ENCODE measurements around the gene RANGRF.
A peak's percentile ranks its signal among the peaks of the same experiment; 100 is the strongest.

Gene RANGRF

DNA sequence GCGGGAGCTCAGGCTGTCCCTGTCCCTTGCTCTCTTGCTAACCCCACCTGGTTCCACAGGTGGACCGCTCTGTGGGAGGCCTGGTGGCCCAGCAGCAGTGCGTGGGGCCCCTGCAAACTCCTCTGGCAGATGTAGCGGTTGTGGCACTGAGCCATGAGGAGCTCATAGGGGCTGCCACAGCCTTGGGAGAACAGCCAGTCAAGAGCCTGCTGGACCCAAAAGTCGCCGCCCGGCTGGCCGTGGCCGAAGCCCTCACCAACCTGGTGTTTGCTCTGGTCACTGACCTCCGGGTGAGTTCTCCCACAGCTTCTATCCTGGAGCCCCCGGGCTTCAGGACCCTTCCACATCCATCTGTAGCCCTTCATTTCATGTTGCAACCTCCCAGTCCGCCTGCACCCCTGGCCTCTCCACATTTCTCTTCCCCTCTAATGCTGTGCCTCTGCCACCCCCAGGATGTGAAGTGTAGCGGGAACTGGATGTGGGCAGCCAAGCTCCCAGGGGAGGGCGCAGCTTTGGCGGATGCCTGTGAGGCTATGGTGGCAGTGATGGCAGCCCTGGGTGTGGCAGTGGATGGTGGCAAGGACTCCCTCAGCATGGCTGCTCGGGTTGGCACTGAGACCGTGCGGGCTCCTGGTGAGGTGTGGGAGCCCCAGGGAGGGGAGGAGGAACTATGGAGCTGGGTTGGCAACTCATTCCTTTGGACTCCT lies 23.5 kb upstream of the RANGRF start:
- Mint-ChIP-seq H3K4me3 (no peak overlapping the region), H3K36me3 (ENCODE audit: low read depth) (peaks cover 51% of the 10 kb centered on the region), H3K4me1 (no peaks in the 10 kb centered on the region), H3K27ac (no peak overlapping the region), H3K9me3 (no peaks in the 10 kb centered on the region), H3K27me3 (no peaks in the 10 kb centered on the region)
- ATAC-seq, result no peak
- DNase-seq, result no peak

DNA sequence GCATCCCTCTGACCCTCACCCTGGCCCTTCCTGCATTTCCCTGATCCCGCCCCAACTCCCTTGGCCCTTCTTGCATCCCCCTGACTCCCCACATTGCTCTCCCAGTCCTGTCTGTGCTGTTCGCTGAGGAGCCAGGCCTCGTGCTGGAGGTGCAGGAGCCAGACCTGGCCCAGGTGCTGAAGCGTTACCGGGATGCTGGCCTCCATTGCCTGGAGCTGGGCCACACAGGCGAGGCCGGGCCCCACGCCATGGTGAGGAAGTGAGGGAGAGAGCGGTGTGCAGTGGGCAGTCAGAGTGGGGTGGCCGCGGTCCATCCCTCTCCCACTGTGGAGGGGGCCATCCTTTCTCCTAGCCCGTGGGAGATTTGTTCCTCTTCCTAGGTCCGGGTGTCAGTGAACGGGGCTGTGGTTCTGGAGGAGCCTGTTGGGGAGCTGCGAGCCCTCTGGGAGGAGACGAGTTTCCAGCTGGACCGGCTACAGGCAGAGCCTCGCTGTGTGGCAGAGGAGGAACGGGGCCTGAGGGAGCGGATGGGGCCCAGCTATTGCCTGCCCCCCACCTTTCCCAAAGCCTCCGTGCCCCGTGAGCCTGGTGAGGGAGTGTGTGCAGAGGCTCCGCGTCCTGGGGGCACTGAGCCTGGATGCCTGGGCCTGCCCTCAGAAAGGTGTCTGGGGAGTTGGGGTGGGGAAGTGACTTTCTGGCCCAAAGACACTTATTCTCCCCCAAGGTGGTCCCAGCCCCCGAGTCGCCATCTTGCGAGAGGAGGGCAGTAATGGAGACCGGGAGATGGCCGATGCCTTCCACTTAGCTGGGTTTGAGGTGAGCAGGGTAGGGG lies 21.6 kb upstream of the RANGRF start:
- Mint-ChIP-seq H3K9me3 (no peaks in the 10 kb centered on the region), H3K4me1 (no peaks in the 10 kb centered on the region), H3K27me3 (no peaks in the 10 kb centered on the region), H3K4me3 (no peak overlapping the region), H3K36me3 (ENCODE audit: low read depth) (peaks cover 54% of the 10 kb centered on the region), H3K27ac (no peak overlapping the region)
- ATAC-seq, result no peak
- DNase-seq, result no peak

DNA sequence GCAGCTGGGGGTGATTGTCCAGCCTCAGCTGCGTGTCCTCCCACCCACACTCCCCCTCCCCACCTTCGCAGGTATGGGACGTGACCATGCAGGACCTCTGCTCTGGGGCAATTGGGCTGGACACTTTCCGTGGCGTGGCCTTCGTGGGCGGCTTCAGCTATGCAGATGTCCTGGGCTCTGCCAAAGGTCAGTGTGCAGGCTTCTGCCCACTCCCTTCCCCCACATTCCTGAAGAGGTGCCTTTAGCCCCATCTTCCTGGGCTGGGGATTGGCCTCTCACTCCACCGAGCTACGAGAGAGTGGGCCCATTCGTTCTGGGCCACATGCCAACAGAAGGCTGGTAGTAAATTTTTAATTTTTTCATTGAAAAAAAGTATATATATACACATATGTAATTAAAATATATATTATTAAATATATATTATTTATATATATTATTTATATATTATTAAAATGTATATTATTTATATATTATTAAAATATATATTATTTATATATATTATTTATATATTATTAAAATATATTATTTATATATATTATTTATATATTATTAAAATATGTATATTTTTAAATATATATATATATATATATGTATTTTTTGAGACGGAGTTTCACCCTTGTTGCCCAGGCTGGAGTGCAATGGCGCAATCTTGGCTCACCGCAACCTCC lies 20.9 kb upstream of the RANGRF start:
- no peak overlapping the region for H3K4me3 Mint-ChIP-seq
- no peaks in the 10 kb centered on the region for H3K9me3 Mint-ChIP-seq

DNA sequence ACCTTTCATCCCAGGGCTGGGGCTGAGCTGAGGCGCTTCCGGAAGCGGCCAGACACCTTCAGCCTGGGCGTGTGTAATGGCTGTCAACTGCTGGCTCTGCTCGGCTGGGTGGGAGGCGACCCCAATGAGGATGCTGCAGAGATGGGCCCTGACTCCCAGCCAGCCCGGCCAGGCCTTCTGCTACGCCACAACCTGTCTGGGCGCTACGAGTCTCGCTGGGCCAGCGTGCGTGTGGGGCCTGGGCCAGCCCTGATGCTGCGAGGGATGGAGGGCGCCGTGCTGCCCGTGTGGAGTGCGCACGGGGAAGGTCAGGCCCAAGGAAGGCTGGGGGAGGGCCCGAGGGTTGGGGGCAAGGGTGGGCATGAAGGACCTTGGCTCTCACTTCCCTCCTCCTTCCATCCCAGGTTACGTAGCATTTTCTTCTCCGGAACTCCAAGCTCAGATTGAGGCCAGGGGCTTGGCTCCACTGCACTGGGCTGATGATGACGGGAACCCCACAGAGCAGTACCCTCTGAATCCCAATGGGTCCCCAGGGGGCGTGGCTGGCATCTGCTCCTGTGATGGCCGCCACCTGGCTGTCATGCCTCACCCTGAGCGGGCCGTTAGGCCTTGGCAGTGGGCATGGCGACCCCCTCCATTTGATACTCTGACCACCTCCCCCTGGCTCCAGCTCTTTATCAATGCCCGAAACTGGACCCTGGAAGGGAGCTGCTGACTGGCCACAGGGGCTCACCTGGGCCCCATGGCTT lies 19.7 kb upstream of the RANGRF start:
- ATAC-seq, result no peak
- Mint-ChIP-seq H3K27ac (no peak overlapping the region), H3K27me3 (no peaks in the 10 kb centered on the region), H3K4me3 (no peak overlapping the region), H3K36me3 (ENCODE audit: low read depth) (peaks cover 41% of the 10 kb centered on the region), H3K4me1 (no peaks in the 10 kb centered on the region), H3K9me3 (no peaks in the 10 kb centered on the region)
- DNase-seq, result no peak

More for the DNA sequence above, 20.9 kb upstream of the RANGRF start:
- Mint-ChIP-seq H3K4me1 (no peaks in the 10 kb centered on the region), H3K27ac (no peak overlapping the region), H3K27me3 (no peaks in the 10 kb centered on the region), H3K36me3 (ENCODE audit: low read depth) (peaks cover 50% of the 10 kb centered on the region)
- DNase-seq, result no peak
- ATAC-seq, result no peak

DNA sequence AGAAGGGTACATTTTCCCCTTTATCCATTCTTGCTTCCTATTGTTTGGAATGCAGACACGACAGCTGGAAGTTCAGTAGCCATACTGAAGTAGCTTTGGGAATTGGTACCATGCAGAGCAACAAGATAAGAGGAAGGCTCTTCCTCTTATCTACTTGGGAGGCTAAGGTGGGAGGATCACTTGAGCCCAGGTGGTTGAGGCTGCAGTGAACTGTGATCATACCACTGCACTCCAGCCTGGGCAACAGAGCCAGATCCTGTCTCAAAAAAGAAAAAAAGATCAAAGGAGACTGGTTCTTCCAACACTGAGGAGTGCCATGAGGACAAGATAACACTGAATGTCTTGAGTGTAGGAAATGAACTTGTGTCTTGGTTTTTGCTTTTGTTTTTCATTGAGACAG lies 16.0 kb upstream of the RANGRF start:
- Mint-ChIP-seq H3K9me3 (no peaks in the 10 kb centered on the region), H3K27ac (no peak overlapping the region), H3K27me3 (no peaks in the 10 kb centered on the region), H3K36me3 (ENCODE audit: low read depth) (peaks cover 31% of the 10 kb centered on the region), H3K4me1 (no peaks in the 10 kb centered on the region), H3K4me3 (no peak overlapping the region)
- DNase-seq (no peak), ATAC-seq (no peak)

DNA sequence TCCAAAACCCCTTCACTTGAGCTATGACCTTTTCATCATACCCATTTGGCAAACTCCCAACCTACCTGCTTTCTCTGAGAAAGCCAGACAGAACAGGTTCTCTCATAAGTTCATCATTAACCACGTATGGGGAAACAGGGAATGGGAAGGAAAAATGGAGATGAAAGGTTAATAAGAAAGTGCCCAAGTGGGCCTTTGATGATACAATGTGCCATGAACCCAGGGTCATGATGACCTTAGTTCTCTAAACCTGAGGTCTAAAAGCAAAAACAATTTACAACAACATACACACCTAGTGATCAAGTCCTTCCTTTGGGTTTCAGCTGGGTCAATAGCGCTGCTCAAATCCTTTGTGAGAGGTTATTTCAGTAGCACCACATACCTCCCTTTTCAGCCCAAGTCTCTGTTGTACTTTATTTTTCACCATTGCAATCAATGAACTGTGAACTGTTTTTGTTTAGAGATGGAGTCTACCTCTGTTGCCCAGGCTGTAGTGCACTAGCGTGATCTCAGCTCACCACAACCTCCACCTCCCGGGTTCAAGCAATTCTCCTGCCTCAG lies 14.5 kb upstream of the RANGRF start:
- no peak overlapping the region for H3K4me3 Mint-ChIP-seq
- no peaks in the 10 kb centered on the region for H3K4me1 Mint-ChIP-seq
- no peak for ATAC-seq
- H3K9me3 Mint-ChIP-seq, result no peaks in the 10 kb centered on the region
- no peak overlapping the region for H3K27ac Mint-ChIP-seq
- peaks cover 29% of the 10 kb centered on the region for H3K36me3 Mint-ChIP-seq (ENCODE audit: low read depth)
- H3K27me3 Mint-ChIP-seq, result no peaks in the 10 kb centered on the region
- DNase-seq, result no peak

DNA sequence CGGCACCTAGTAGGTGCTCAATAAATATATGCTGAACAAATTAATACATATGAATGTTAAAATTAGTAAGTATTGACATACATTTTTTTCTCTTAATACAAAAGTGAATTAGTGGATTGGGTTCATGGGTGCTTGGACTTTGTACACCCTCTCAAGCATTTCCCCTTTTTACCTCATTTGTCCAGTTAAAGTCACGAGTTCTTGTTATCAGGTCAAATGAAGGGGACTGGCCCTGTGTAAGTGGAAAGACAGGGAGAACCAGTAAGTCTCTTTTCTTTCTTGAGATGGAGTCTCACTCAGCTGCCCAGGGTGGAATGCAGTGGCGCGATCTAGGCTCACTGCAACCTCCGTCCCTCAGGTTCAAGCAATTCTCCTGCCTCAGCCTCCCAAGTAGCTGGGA lies 13.7 kb upstream of the RANGRF start:
- no peak for ATAC-seq
- H3K27ac Mint-ChIP-seq, result no peak overlapping the region
- H3K27me3 Mint-ChIP-seq, result no peaks in the 10 kb centered on the region
- no peaks in the 10 kb centered on the region for H3K4me1 Mint-ChIP-seq
- peaks cover 23% of the 10 kb centered on the region for H3K36me3 Mint-ChIP-seq (ENCODE audit: low read depth)
- no peaks in the 10 kb centered on the region for H3K9me3 Mint-ChIP-seq
- no peak overlapping the region for H3K4me3 Mint-ChIP-seq
- DNase-seq, result no peak

DNA sequence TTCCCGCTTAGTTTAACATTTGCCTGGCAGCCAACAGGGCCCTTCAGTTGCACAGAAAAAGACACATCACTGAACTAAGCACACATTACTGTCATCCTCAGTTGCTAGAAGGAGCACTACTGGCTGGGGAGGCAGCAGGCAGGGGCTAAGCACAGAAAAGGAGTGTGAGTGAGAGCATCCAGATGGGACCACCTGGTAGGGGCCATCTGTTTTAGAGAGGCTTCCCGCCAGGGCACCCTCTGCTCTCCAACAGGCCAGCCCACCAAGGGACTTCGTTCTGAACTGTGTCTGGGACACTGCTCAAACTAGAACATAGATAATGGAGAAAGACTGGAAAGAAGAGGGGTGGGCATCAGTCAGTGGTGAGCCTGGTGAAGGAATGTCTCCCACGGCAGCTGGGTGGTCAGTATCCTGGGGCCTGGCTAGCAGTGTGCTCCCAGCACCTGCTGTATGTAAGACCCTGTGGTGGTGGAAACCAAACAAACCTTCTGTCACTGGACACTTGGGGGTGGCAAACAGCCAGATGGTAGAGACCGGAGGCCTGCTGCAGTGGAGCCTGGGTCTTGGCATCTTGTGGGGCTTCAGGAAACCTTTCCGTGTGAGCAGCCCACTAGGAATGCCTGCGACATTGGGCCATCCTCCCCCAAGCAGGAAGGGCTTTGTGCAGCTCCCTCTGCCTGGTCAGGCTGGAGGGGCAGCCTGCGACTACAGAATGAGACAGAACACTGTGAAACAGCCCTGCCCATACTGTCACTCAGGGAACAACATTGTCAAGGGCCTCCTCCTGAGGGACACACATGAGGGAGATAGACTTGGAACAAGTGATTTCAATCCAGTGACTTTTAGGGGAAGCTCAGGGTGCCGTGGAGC lies 12.8 kb upstream of the RANGRF start:
- no peaks in the 10 kb centered on the region for H3K4me1 Mint-ChIP-seq
- H3K27ac Mint-ChIP-seq, result no peak overlapping the region
- H3K9me3 Mint-ChIP-seq, result no peaks in the 10 kb centered on the region
- H3K36me3 Mint-ChIP-seq (ENCODE audit: low read depth), result peaks cover 15% of the 10 kb centered on the region
- H3K27me3 Mint-ChIP-seq, result no peaks in the 10 kb centered on the region
- DNase-seq (no peak), ATAC-seq (no peak)
- H3K4me3 Mint-ChIP-seq, result no peak overlapping the region

DNA sequence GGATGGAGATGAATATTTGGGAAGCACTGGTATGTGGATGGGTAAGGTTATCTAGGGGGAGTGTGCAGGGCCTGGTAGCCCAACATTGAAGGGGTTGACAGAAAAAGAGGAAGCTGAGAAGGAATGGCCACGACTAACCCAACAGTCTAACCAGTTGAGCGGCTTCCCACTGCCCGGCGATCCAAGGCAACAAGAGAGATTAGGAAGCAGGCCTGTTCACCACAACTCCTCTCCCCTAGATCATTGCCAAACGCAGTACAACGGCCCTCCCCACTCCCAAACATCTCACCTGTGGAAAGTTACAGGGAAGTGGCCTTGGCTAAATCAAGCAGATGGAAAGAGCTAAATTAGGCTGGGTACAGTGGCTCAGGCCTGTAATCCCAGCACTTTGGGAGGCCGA lies 11.2 kb upstream of the RANGRF start:
- ATAC-seq (no peak), DNase-seq (no peak)
- H3K9me3 Mint-ChIP-seq, result no peaks in the 10 kb centered on the region
- no peak overlapping the region for H3K27ac Mint-ChIP-seq
- H3K36me3 Mint-ChIP-seq (ENCODE audit: low read depth), result peaks cover 7% of the 10 kb centered on the region
- no peaks in the 10 kb centered on the region for H3K27me3 Mint-ChIP-seq
- H3K4me3 Mint-ChIP-seq, result no peak overlapping the region
- H3K4me1 Mint-ChIP-seq, result peaks cover 2% of the 10 kb centered on the region

DNA sequence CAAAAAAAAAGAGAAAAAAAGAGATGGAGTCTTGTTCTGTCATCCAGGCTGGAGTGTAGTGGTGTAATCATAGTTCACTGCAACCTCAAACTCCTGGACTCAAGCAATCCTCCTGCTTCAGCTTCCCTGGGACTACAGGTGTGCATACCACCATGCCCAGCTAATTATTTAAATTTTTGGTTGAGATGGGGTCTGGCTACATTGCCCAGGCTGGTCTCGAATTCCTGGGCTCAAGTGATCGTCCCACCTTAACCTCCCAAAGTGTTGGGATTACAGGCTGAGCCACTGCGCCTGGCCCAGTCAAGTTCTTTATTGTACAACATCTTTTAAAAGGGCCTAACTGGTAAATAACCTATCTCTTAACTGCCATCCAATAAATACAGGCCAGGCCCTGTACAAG lies 6.1 kb upstream of the RANGRF start:
- H3K36me3 Mint-ChIP-seq (ENCODE audit: low read depth), result no peaks in the 10 kb centered on the region
- peaks cover 5% of the 10 kb centered on the region for H3K4me1 Mint-ChIP-seq
- DNase-seq (no peak), ATAC-seq (no peak)
- H3K9me3 Mint-ChIP-seq, result no peaks in the 10 kb centered on the region
- H3K4me3 Mint-ChIP-seq, result no peak overlapping the region
- H3K27me3 Mint-ChIP-seq, result no peaks in the 10 kb centered on the region
- H3K27ac Mint-ChIP-seq, result no peak overlapping the region

DNA sequence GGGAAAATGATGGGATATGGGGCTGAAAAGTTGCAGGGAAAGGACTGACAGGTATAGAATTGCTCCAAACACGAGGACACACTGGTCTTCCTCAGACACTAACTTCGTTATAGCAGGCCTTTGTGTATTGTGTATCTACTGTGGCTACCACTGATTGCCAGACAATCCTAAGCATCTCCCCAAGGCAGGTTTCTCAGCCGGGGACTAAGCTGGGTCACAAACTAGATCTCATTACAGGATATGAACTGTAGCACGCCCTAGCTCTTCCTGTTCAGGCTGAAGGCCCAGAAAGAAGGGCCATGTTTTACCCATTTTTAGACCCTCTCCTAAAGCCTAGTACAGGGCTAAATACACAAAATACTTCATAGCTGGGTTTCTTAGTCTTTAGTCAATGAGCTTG lies 5.1 kb upstream of the RANGRF start:
- Mint-ChIP-seq H3K27me3 (no peaks in the 10 kb centered on the region), H3K36me3 (ENCODE audit: low read depth) (no peaks in the 10 kb centered on the region), H3K4me3 (no peak overlapping the region), H3K9me3 (no peaks in the 10 kb centered on the region), H3K27ac (peak overlapping the region; percentile 27), H3K4me1 (peaks cover 14% of the 10 kb centered on the region)
- ATAC-seq (no peak), DNase-seq (no peak)

DNA sequence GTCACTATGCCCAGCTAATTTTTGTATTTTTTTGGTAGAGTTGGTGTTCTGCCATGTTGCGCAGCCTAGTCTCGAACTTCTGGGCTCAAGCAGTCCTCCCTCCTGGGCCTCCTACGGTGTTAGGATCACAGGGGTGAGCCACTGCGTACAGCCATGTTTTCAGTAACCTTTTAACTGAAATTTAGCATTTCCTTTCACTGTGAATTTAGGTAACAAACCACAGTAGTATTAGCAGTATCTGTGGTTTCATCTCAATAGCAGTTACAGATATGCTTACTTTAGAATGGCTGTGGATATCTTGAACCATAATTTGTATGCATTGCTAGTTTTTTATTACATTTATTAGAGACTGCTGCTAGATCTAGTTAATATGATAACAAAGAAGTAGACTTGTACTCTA lies 4.3 kb upstream of the RANGRF start:
- H3K27me3 Mint-ChIP-seq, result no peaks in the 10 kb centered on the region
- H3K4me1 Mint-ChIP-seq, result peaks cover 15% of the 10 kb centered on the region
- H3K27ac Mint-ChIP-seq, result no peak overlapping the region
- ATAC-seq (no peak), DNase-seq (no peak)
- H3K4me3 Mint-ChIP-seq, result no peak overlapping the region
- H3K9me3 Mint-ChIP-seq, result no peaks in the 10 kb centered on the region
- no peaks in the 10 kb centered on the region for H3K36me3 Mint-ChIP-seq (ENCODE audit: low read depth)

DNA sequence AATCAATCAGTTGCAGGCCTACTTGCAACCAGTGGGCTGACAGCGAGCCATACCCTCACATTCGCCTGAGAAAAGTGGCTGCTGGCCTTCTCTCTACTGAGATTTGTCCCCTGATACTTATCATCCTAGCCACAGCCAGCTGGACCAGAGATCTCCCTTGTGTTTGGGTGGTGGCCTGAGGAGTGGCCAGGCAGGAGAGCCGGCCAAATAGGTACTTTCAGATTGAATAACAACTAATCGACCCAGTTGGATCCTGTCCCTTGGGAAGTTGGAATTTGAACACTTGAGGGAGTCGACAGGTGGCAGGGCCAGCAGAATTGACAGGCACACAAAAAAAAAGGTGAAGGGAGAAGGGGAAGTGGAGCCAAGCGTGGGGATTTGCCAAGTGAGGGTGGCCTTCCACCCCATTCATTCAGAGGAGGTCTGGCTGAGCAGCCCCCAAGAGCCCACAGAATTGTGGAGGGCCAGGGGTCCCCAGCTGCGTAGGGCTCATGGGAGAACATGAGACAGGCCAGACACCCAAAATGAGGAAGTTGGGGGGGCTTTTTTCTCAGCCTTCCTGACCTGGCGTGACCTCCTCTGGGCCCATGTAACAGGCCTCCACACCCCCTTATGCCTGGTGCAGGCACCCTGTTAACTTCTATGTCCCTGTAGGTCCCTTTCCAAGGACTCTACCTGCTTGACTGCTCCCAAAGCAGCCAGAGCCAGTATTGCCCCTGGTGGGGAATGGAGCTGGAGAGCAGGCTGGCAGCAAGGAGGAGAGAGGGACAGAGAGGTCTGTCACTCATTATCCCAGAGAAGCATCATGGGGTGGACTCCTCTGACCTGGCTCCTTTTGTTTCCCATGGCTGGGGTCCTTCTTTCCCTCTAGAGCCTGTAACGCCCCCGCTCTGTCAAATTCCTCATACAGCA lies 2.9 kb upstream of the RANGRF start:
- Mint-ChIP-seq H3K27me3 (no peaks in the 10 kb centered on the region), H3K27ac (no peak overlapping the region), H3K4me1 (peaks cover 28% of the 10 kb centered on the region), H3K4me3 (no peak overlapping the region), H3K36me3 (ENCODE audit: low read depth) (peaks cover 5% of the 10 kb centered on the region), H3K9me3 (no peaks in the 10 kb centered on the region)
- ATAC-seq (no peak), DNase-seq (no peak)

Data from activated naive CD8-positive, alpha-beta T cell treated with anti-CD3 and anti-CD28 coated beads, Interleukin-2, amount 50 U/mL, for 24 hours (primary cell).